NCI-H2171 (cell line): Measurements from ENCODE around the gene PPM1J.

Source experiments
- DNase-seq: peaks from one replicate; lab custom pipeline; 2025; lab: John Stamatoyannopoulos, UW

The PPM1J gene

GRCh38 chr1:112704934-112705627 is 10.1 kb downstream of the PPM1J start:
- DNase-seq = peak; percentile 66

DNA sequence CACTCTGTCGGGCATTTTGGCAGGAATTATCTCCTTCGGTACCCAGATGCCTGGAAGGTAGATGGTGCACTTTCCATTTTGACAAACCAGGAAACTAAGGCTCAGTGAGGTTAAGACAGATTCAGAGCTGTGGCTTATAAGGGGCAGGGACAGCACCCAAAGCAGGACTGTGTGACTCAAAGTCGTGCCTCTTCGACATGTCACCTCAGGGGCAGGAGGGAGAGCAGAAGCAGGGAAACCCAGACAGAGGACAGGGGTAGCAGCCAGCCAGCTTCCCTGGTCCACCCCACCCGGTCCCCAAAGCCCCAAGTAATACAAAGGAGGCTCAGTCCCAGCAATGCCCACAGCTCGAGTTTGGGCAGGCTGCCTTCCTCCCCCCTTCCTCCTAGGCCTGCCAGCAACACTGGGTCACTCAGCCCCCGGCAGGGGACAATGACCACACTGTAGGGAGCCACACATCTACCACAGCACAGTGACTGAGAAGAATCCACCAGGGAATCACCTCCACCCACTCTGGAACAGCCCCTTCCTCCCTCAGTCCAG is 10.7 kb downstream of the PPM1J start:
- DNase-seq = no peak

- DNase-seq = no peak
These were observed 11.4 kb downstream of the PPM1J start for GRCh38 chr1:112703706-112704105.

DNA sequence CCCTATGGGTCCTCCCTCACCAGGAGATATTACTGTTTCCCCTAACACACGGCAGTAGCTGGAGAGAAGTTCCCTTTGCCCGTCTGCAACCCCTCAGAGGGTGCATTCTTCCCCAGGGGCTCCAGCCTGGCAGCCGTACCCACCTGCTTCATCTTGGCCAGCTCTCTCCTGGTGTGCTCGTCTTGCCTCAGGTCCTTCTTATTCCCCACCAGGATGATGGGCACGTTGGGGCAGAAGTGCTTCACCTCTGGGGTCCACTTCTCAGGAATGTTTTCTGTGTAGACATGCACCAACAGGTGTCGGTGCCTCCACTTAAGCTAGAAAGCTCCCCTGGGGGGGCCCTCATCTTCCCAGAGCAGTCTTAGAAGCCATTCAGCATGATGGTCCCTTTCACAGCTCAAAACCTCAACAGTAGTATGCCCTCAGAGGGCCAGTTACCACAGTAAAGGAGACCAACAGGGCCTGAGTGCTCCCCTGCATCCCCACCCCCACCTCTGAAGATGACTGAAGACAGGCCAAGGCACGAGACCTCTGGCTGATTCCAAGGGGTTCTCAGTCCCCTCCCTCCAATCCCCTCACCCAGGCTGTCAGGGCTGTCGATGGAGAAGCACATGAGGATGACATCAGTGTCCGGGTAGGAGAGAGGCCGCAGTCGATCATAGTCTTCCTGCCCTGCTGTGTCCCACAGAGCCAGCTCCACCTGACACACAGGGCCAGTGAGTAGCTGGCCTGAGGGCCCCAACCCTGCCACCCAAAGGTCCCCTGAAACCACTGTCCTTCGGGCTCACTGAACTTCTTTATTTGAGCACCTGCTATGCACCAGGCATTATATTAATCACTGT is 12.5 kb downstream of the PPM1J start:
- no peak for DNase-seq

DNA sequence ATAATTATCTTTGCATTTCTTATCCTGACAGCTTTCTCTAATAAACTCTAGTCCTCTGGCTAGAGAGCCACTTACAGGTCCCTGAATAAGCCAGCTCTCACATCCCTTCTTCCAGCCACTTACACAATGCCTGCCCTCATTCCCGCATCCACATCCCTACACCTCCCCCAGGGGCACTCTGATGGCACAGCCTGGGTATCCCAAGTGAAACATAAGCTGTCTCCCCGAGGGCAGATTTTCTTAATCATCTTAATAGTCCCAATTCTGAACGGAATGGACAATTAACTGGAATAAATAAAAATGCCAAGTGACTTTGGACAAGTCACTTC is 13.1 kb downstream of the PPM1J start:
- DNase-seq = no peak

DNA sequence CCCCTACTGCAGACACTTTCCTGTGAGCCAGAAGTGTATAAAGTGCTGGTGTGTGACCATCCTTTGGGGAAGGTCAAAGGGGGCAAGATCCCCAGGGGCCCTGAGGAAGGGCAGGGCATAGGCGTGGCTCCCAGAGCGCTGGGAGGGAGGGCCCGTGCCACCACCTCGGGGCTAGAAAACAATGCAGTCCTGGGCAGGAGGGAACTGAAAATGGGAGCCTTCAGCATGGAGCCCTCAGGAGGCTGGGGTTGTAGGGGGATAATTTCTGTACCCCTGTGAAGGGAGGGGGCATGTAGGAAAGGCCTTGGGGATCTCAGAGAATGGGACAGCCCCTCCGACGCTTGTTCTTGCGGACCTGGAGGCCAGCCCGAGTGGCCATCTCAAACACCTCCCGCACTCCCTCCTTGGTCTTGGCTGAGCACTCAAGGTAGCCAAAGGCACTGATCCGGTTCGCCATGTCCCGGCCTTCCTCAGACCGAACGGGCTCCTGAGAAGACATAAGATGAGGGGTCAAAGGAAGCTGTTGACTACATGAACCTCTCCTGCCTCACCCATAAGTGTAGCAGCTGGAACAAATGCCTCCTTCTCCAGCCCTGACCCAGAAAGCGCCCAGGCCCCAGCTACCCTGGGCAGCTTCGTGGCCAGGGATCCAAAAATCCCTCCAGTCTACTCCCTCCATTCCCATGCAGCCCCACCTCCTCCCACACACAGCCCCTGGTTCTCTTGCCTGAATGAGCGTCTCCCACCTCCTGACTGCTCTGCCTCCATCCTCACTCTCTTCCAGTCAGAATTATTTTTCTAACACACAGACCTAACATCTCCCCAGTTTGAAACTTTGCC is 13.7 kb downstream of the PPM1J start:
- DNase-seq = no peak

DNA sequence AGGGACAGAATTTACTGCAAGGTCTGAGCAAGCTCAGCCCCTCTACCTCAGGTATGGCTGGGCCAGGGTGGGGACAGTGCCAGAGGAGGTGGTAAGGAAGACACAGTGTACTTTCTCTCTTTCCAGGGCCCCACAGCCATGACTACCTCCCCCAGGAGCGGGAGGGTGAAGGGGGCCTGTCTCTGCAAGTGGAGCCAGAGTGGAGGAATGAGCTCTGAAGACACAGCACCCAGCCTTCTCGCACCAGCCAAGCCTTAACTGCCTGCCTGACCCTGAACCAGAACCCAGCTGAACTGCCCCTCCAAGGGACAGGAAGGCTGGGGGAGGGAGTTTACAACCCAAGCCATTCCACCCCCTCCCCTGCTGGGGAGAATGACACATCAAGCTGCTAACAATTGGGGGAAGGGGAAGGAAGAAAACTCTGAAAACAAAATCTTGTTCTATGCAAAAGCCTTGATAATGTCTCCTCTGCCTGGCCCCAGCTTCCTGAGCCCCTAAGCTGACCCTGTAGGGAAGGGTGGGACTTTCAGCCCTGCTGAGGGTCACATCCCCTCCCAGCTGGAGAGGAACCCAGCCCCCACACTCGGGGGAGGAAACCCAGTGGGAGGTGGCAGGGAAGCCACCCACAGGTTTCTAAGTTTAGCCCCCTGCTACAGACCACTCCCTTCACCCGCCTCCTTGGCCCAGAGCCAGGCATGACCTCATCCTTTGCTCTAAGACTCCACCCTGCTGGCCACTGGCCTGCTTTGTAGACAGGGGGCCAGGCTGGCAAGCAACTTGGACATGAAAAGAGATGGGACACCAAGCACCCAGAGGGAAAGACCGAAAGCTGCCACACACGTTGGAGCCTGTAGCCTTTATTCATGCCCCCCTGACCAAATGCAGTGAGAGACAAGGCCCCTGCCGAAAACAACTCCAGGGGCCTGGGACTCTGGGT is 14.6 kb downstream of the PPM1J start:
- DNase-seq = peak; percentile 28

GRCh38 chr1:112699425-112700144 is 15.5 kb downstream of the PPM1J start:
- DNase-seq = no peak

DNA sequence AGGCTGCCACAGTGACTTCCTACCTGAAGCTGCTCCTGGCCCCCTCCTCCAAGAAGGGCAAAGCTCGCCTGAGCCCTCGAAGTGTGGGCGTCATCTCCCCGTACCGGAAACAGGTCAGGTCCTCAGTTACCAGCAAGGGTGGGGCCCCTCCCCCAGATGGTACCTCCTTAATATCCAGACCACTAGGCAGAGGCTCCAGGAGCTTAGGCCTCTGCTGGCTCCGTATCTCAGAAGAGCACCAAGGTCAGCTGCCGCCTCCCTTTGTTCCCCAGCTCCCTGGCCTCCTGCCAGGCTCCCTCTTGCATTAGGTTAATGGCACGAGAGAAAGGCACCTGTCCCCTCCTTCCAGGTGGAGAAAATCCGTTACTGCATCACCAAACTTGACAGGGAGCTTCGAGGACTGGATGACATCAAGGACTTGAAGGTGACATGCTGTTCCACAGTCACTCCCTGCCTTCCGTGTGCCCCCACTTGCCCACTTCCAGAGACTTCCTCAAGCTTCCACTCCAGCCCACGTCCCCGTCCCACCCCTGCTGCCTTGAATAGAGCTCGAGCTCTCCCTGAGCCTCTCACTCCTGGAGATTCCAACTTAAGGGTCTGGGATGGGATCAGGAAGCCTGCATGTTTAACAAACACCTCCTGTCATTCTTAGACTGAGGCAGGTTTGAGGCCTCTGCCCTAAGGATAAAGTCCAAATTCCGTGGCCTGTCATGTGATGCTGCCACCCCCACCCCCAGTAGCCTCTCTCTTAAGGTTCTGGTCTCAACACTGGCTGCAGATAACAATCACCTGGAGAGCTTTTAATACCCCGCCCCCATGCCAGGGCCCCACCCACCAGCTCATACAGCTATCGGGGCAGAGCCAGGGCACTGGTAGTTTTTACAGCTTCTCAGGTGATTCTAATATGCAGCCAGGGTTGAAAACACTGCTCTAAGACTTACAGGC is 16.5 kb downstream of the PPM1J start:
- DNase-seq = peak; percentile 94

DNA sequence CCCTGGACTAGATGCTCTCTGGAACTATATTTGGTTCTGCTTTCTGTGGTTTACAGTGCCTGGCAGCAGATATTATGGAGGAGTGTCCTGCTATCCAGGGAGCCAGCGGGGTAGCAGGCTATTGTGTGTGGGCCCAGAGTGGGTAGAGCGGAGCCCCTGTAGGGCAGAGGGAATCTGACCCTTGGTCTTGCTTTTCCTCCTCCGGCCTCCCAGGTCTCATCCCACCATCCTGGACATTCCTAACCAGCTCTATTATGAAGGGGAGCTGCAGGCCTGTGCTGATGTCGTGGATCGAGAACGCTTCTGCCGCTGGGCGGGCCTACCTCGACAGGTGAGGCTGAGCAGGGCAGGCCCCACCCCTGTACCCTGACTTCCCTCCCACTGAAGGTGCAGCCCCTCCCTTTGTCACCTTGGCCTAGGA is 17.3 kb downstream of the PPM1J start:
- DNase-seq = no peak

- DNase-seq = no peak
These were observed 18.4 kb downstream of the PPM1J start for GRCh38 chr1:112696578-112697314.

DNA sequence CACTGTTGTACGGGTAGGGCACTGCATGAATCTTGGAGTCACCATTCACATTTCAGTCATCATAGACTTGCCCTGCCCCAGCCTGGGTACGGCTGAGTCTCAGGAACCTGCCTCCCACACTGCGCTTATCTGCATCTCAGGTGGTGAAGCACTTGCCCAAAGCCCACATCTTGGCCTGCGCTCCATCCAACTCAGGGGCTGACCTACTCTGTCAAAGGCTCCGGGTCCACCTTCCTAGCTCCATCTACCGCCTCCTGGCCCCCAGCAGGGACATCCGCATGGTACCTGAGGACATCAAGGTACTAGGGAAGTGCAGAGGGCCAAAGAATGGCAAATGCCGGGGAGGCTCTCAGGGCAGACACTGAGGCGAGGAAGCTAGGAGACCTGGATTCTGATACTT is 19.9 kb downstream of the PPM1J start:
- DNase-seq = no peak

GRCh38 chr1:112694363-112694929 is 20.7 kb downstream of the PPM1J start:
- DNase-seq = no peak

- DNase-seq = no peak
These were observed 21.3 kb downstream of the PPM1J start for GRCh38 chr1:112693821-112694220.

DNA sequence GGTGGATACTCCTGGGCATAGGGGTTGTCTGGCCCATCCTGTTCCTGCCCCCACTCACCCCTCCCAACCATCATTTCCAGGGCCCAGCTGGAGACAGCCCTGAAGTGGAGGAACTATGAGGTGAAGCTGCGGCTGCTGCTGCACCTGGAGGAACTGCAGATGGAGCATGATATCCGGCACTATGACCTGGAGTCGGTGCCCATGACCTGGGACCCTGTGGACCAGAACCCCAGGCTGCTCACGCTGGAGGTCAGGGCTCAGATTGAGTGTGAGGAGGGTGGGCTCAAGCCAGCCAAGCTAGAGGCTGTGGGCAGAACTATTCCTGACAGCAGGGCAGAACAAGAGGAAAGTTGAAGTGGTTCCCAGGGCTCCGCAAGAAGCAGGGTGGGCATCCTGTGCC is 22.5 kb downstream of the PPM1J start:
- DNase-seq = no peak

GRCh38 chr1:112689842-112690237 is 25.3 kb downstream of the PPM1J start:
- DNase-seq = no peak

- no peak for DNase-seq
These were observed 25.8 kb downstream of the PPM1J start for GRCh38 chr1:112689196-112689841.

GRCh38 chr1:112688781-112689193 is 26.3 kb downstream of the PPM1J start:
- DNase-seq = no peak
